Body of pancreas (tissue), 4 donors: Measurements from ENCODE around the gene PIKFYVE. TPM values are rescaled to one million over a fixed set of nuclear protein-coding genes. Genes with fewer than 3 reads are reported as not detected.

Experiments
- ATAC-seq: fragments of 150-250 bp; one replicate; pipeline ENCODE4 v1.9.1; 2016
- DNase-seq, 4 donors: peaks; one replicate each; pipeline ENCODE4 v3.0.0-alpha.2; 2019
- H3K27ac ChIP-seq, 4 donors: fragments of 200-600 bp; sonication (generic); 1 replicate in 3 of 4; 2 replicates in 1 of 4; pipeline versions ENCODE4 v1.5.1 to v1.6.1; 2016 to 2019; ENCODE audit warnings: mild to moderate bottlenecking in 1 of 4, mixed read lengths in 1 of 4, moderate library complexity in 1 of 4
- H3K27me3 ChIP-seq, 2 donors: fragments of 200-600 bp; sonication (generic); one replicate each; pipeline ENCODE4 v1.6.0; 2016; ENCODE audit warnings: mild to moderate bottlenecking in 1 of 2
- H3K36me3 ChIP-seq, 2 donors: fragments of 200-600 bp; sonication (generic); replicated peaks in 1 of 2; 2 replicates each; pipeline ENCODE4 v1.5.1; 2016; ENCODE audit warnings: low read depth in 2 of 2; ENCODE audit not compliant: insufficient read depth in 1 of 2
- H3K4me1 ChIP-seq: fragments of 200-600 bp; sonication (generic); one replicate; pipeline ENCODE4 v1.6.0; 2016
- H3K4me3 ChIP-seq, 2 donors: fragments of 200-600 bp; sonication (generic); 1 replicate in 1 of 2; 2 replicates in 1 of 2; pipeline ENCODE4 v1.5.1; 2016 to 2019
- H3K9me3 ChIP-seq, 3 donors: fragments of 200-600 bp; sonication (generic); 1 replicate in 2 of 3; 2 replicates in 1 of 3; pipeline ENCODE4 v1.5.1; 2016
- CTCF ChIP-seq, 7 experiments: fragments of 450-650 bp in 4 of 7; fragments of 200-600 bp in 3 of 7; sonication (generic) in 3 of 7; IDR thresholded peaks; one replicate each; pipeline ENCODE4 v1.5.1; 2016 to 2019; ENCODE audit warnings: antibody characterized with exemption in 7 of 7
- POLR2A ChIP-seq, 3 donors: fragments of 450-650 bp; IDR thresholded peaks; one replicate each; pipeline ENCODE4 v1.6.1; 2016; ENCODE audit warnings: antibody characterized with exemption in 3 of 3, mild to moderate bottlenecking in 2 of 3
- WGBS, 2 donors: methylation state at CpG; one replicate each; pipeline ENCODE4 v1.1.5; 2017; 5-methylcytosine and 5-hydroxymethylcytosine counted together
- intact Hi-C: fragments of 100-400 bp; cut with DNase I; formaldehyde crosslinking; loops from one replicate; pipeline ENCODE4 v1.15.1; 2023
- total RNA-seq, 2 donors: library from RNA; depleted of rRNA; stranded (reverse); fragments of >200 nt; gene quantifications; one replicate each; pipeline ENCODE4 v1.1.0, GENCODE V29; 2016

The PIKFYVE gene
- total RNA-seq, 2 donors from 2014 or later, result 23.9 to 27.7 TPM

GRCh38 chr2:208253600-208254117 is 12.4 kb upstream of the PIKFYVE start:
- ATAC-seq (no peak), DNase-seq (no peak)
- 0 to 1% methylated on average over 7 of the region's 7 CpGs for WGBS, 2 donors

GRCh38 chr2:208254118-208254870 is 11.8 kb upstream of the PIKFYVE start:
- H3K36me3 ChIP-seq, result peaks cover 0 to 2% of the 10 kb centered on the region in 2 donors
- WGBS, 2 donors, result 0% methylated on average over 35 of the region's 36 CpGs
- DNase-seq, result peak; percentile 77 to 82 (median 78)
- peak overlapping the region; percentile 62 to 90 (median 83) for H3K27ac ChIP-seq
- intact Hi-C loops, result no loop called here
- peaks cover 40% of the 10 kb centered on the region for H3K4me1 ChIP-seq
- H3K9me3 ChIP-seq, result no peaks in the 10 kb centered on the region
- no peaks in the 10 kb centered on the region for H3K27me3 ChIP-seq
- ATAC-seq, result peak; percentile 64
- H3K4me3 ChIP-seq, result peak overlapping the region; percentile 80 to 94
- TF ChIP-seq CTCF (IDR thresholded peaks at IDR 0.05) (peak; percentile 66 to 86 (median 78)), POLR2A (IDR thresholded peaks at IDR 0.05) (no peak)

More at GRCh38 chr2:208253600-208254117, 12.4 kb upstream of the PIKFYVE start:
- TF ChIP-seq POLR2A (IDR thresholded peaks at IDR 0.05) (no peak), CTCF (IDR thresholded peaks at IDR 0.05) (no peak)
- peak overlapping the region; percentile 62 to 90 (median 83) for H3K27ac ChIP-seq
- H3K4me3 ChIP-seq, result peak overlapping the region in 1 of 2 donors; percentile 94
- H3K9me3 ChIP-seq, result no peaks in the 10 kb centered on the region
- intact Hi-C loops, result no loop called here
- H3K4me1 ChIP-seq, result peaks cover 40% of the 10 kb centered on the region
- no peaks in the 10 kb centered on the region for H3K27me3 ChIP-seq
- peaks cover 0 to 2% of the 10 kb centered on the region in 2 donors for H3K36me3 ChIP-seq

GRCh38 chr2:208254871-208255556 is 11.0 kb upstream of the PIKFYVE start, which contains the start of gene IDH1:
Gene IDH1, minus strand, starts transcription at chr2:208255071. Its CDS starts 3,520 bp downstream, at chr2:208251551.
- peak; percentile 94 for ATAC-seq
- Histone ChIP-seq H3K36me3 (peaks cover 0 to 2% of the 10 kb centered on the region in 2 donors), H3K4me1 (peaks cover 40% of the 10 kb centered on the region), H3K27me3 (no peaks in the 10 kb centered on the region), H3K4me3 (peak within 1 kb of the TSS; percentile 80 to 94), H3K27ac (peak within 1 kb of the TSS; percentile 62 to 90 (median 83)), H3K9me3 (no peaks in the 10 kb centered on the region)
- intact Hi-C loops, result no loop called here
- peak; percentile 97 to 99 (median 98) for DNase-seq
- 1% methylated on average over 17 to 48 of the region's 48 CpGs for WGBS, 2 donors
- TF ChIP-seq POLR2A (IDR thresholded peaks at IDR 0.05), result peak in 2 of 3 donors; percentile 79
- TF ChIP-seq CTCF (IDR thresholded peaks at IDR 0.05), result peak in 6 of 7 experiments; percentile 33 to 55 (median 48)

GRCh38 chr2:208255557-208256106 is 10.4 kb upstream of the PIKFYVE start:
- H3K4me3 ChIP-seq, result peak overlapping the region; percentile 80 to 94
- intact Hi-C loops, result no loop called here
- no peak for TF ChIP-seq POLR2A (IDR thresholded peaks at IDR 0.05)
- peak in 2 of 7 experiments; percentile 11 to 25 for TF ChIP-seq CTCF (IDR thresholded peaks at IDR 0.05)
- no peaks in the 10 kb centered on the region for H3K9me3 ChIP-seq
- no peak for ATAC-seq
- peaks cover 40% of the 10 kb centered on the region for H3K4me1 ChIP-seq
- H3K27ac ChIP-seq, result peak overlapping the region; percentile 62 to 90 (median 83)
- peaks cover 0 to 2% of the 10 kb centered on the region in 2 donors for H3K36me3 ChIP-seq
- DNase-seq, result no peak
- WGBS, 2 donors, result 30 to 35% methylated on average over 13 of the region's 13 CpGs
- H3K27me3 ChIP-seq, result no peaks in the 10 kb centered on the region
